Adrenal gland (tissue), 12 donors: ENCODE measurements around the gene SPSB4. TPM values are rescaled to one million over a fixed set of nuclear protein-coding genes. Genes with fewer than 3 reads are reported as not detected.

Source experiments
- DNase-seq, 7 donors: peaks; one replicate each; pipeline ENCODE4 v3.0.0-alpha.2; 2019 to 2020
- H3K27ac ChIP-seq, 5 donors: fragments of 200-600 bp; sonication (generic) in 4 of 5; 1 replicate in 3 of 5; 2 replicates in 2 of 5; pipeline versions ENCODE4 v1.5.1 to v1.8.0; 2016 to 2020; ENCODE audit warnings: mild to moderate bottlenecking in 1 of 5
- H3K27me3 ChIP-seq: fragments of 200-600 bp; 2 replicates; pipeline ENCODE4 v1.8.0; 2021
- H3K36me3 ChIP-seq, 2 donors: fragments of 200-600 bp; replicated peaks in 1 of 2; 1 replicate in 1 of 2; 2 replicates in 1 of 2; pipeline versions ENCODE4 v1.5.1 to v1.8.0; 2018 to 2022
- H3K4me1 ChIP-seq, 2 donors: fragments of 200-600 bp; replicated peaks in 1 of 2; 1 replicate in 1 of 2; 2 replicates in 1 of 2; pipeline versions ENCODE4 v1.5.1 to v1.8.0; 2018 to 2021
- H3K4me3 ChIP-seq, 4 donors: fragments of 200-600 bp; sonication (generic) in 3 of 4; one replicate each; pipeline ENCODE4 v1.5.1; 2016 to 2018
- H3K9me3 ChIP-seq, 3 donors: fragments of 200-600 bp; sonication (generic) in 1 of 3; replicated peaks in 1 of 3; 1 replicate in 2 of 3; 2 replicates in 1 of 3; pipeline versions ENCODE4 v1.5.1 to v1.8.0; 2016 to 2021
- POLR2A ChIP-seq, 2 donors: fragments of 450-650 bp; IDR thresholded peaks; one replicate each; pipeline ENCODE4 v1.6.1; 2017; ENCODE audit warnings: antibody characterized with exemption in 2 of 2, mild to moderate bottlenecking in 2 of 2, moderate library complexity in 1 of 2
- WGBS, 4 donors: extraction: QIAGEN DNeasy Blood & Tissue Kit in 2 of 4; methylation state at CpG; one replicate each; pipeline versions ENCODE4 v1.1.5 to v1.1.7; 2013 to 2017; 5-methylcytosine and 5-hydroxymethylcytosine counted together
- intact Hi-C, 2 donors: fragments of 100-400 bp; cut with DNase I; formaldehyde crosslinking; loops; one replicate each; pipeline versions ENCODE4 v1.14.1 to v1.15.0; 2022 to 2023
- polyA plus RNA-seq, 3 donors: library from polyadenylated mRNA; stranded (reverse); fragments of 200-250 nt in 2 of 3; fragments of 350-450 nt in 1 of 3; fragmentation: Illumina TruSeq in 1 of 3; extraction: RNeasy Lipid Tissue Mini Kit (QIAGEN cat#74804) in 1 of 3; gene quantifications; one replicate each; pipeline ENCODE4 v1.2.3, GENCODE V29; 2013 to 2014
- total RNA-seq, 9 donors: library from RNA; depleted of rRNA in 4 of 9; stranded (reverse); fragments of >200 nt in 4 of 9; fragments of 120-200 nt in 1 of 9; fragmentation: NEBNext Ultra II Directional in 1 of 9; extraction: Animal tissue kit (Norgen Biotek cat#: 25700) in 1 of 9; gene quantifications; one replicate each; pipeline versions ENCODE4 v1.1.0 to v1.2.4, GENCODE V29; 2013 to 2023
- TF ChIP-seq, protein P1 (sequence below), 6 experiments: fragments of 450-650 bp in 4 of 6; fragments of 200-600 bp in 2 of 6; sonication (generic) in 1 of 6; IDR thresholded peaks; 1 replicate in 5 of 6; 2 replicates in 1 of 6; pipeline versions ENCODE4 v1.5.1 to v1.8.0; 2016 to 2021; ENCODE audit warnings: antibody characterized with exemption in 6 of 6, mild to moderate bottlenecking in 2 of 6, moderate library complexity in 1 of 6
- donor health status: healthy with polysubstance abuse.
- donor health status: Bipolar disorder and iron deficiency.
- donor health status: DM: yes; HTN: yes; CAD: no.
- donor health status: DM: no; HTN: no; CAD: no.
- donor health status: DM: no; HTN: no; CAD: no.
- donor health status: DM: yes; HTN: yes; CAD: no.

Gene SPSB4
- total and polyA plus RNA-seq, 12 donors = 0.18 to 4.0 (median 1.1) TPM; not detected in 1

DNA sequence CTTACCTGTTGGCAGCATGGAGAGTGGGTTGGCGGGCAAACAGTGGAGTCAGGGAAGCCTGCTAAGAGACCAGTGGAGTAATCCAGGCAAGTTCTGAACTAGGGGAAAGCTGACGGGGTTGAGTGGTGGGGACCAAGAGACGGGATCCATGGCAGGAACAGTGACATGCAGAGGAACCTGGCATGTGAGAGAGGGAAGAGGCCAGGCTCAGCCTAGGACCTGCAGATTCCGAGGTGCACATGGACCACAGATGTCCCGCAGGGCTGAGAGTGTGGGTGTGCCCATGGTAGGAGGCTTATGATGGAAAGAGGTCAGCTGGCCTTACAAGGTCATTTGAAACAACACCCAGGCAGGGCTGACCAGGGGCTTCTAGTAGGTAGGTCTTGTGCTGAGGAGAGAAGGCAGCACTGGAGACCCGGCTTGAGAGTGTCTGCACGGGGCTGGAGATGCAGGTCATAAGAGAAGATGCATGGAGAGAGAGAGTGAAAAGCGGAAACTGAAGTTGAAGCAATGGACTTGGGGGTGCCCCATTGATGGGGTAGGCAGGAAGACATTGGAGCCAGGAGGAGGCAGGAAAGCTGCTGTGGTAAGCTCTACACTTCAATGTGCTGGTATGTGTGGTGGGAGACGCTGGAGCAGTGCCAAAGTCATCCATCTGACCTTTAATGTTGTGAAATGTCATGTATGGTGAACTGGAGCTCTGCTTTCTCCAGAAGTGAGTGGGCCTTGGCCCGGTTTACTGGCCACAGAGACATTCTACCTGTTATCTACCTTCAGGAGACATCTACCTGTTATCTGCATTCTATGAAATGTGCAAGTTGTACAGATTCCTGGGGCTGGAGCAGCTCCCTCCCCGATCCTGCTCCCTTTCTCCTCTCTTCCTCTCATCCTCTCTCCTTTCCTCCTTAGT is 4.6 kb downstream of the SPSB4 start:
- 82 to 88% (median 86%) methylated on average over 11 of the region's 11 CpGs for WGBS, 4 donors
- Histone ChIP-seq H3K9me3 (no peaks in the 10 kb centered on the region), H3K36me3 (no peaks in the 10 kb centered on the region), H3K4me1 (peaks cover 0 to 14% of the 10 kb centered on the region in 2 donors), H3K27me3 (peaks cover 24% of the 10 kb centered on the region), H3K4me3 (no peak overlapping the region), H3K27ac (peak overlapping the region in 1 of 5 donors; percentile 3)
- intact Hi-C loops = no loop called here
- no peak for DNase-seq
- TF ChIP-seq POLR2A (IDR thresholded peaks at IDR 0.05) = no peak
- TF ChIP-seq, protein P1, sequence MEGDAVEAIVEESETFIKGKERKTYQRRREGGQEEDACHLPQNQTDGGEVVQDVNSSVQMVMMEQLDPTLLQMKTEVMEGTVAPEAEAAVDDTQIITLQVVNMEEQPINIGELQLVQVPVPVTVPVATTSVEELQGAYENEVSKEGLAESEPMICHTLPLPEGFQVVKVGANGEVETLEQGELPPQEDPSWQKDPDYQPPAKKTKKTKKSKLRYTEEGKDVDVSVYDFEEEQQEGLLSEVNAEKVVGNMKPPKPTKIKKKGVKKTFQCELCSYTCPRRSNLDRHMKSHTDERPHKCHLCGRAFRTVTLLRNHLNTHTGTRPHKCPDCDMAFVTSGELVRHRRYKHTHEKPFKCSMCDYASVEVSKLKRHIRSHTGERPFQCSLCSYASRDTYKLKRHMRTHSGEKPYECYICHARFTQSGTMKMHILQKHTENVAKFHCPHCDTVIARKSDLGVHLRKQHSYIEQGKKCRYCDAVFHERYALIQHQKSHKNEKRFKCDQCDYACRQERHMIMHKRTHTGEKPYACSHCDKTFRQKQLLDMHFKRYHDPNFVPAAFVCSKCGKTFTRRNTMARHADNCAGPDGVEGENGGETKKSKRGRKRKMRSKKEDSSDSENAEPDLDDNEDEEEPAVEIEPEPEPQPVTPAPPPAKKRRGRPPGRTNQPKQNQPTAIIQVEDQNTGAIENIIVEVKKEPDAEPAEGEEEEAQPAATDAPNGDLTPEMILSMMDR (IDR thresholded peaks at IDR 0.05) = no peak

DNA sequence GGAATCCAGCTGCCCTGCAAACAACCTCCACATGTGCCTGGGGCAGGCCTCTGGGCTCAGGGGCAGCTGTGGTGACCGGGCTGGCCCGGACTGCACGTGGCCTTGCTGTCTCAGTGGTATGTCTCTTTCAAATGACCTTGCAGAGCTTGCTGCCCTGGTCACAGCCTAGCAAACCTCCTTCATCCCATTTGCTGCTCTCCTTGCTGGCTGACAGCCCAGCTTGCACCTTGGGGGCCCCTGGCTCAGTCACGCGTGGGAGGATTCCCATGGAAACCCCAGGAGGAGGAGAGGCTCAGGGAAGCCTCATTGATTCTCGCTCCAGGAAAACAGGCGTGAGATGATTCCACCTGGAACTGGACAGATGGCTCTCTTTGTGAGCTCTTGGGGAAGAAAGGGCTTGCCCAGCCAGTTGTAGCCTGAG is 5.6 kb downstream of the SPSB4 start:
- Histone ChIP-seq H3K27ac (no peak overlapping the region), H3K36me3 (no peaks in the 10 kb centered on the region), H3K27me3 (peaks cover 15% of the 10 kb centered on the region), H3K9me3 (no peaks in the 10 kb centered on the region), H3K4me1 (peaks cover 0 to 4% of the 10 kb centered on the region in 2 donors), H3K4me3 (no peak overlapping the region)
- no peak for TF ChIP-seq POLR2A (IDR thresholded peaks at IDR 0.05)
- TF ChIP-seq, protein P1 (IDR thresholded peaks at IDR 0.05) = no peak
- 71 to 74% (median 73%) methylated on average over 4 to 7 of the region's 7 CpGs for WGBS, 4 donors
- intact Hi-C loops = no loop called here
- DNase-seq = no peak

DNA sequence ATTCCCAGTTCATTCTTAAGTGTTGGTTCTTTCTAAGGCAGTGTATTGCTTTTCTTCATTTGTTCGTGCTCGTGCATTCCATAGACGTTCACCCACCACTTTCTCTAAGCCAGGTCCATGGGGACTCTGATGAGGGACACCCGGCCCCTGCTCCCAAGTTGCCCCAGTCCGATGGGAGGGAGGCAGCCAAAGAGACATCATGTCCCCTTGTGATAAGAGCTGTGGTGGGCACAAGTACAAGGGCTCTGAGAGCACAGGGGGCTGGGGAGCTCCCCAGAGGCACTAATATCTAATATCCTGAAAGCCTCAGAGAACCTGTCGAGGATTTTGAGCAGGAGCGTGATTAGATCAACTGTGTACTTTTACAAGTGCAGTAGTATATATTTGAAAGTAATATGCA is 6.3 kb downstream of the SPSB4 start:
- TF ChIP-seq, protein P1 (IDR thresholded peaks at IDR 0.05) = no peak
- TF ChIP-seq POLR2A (IDR thresholded peaks at IDR 0.05) = no peak
- H3K4me3 ChIP-seq = no peak overlapping the region
- DNase-seq = no peak

DNA sequence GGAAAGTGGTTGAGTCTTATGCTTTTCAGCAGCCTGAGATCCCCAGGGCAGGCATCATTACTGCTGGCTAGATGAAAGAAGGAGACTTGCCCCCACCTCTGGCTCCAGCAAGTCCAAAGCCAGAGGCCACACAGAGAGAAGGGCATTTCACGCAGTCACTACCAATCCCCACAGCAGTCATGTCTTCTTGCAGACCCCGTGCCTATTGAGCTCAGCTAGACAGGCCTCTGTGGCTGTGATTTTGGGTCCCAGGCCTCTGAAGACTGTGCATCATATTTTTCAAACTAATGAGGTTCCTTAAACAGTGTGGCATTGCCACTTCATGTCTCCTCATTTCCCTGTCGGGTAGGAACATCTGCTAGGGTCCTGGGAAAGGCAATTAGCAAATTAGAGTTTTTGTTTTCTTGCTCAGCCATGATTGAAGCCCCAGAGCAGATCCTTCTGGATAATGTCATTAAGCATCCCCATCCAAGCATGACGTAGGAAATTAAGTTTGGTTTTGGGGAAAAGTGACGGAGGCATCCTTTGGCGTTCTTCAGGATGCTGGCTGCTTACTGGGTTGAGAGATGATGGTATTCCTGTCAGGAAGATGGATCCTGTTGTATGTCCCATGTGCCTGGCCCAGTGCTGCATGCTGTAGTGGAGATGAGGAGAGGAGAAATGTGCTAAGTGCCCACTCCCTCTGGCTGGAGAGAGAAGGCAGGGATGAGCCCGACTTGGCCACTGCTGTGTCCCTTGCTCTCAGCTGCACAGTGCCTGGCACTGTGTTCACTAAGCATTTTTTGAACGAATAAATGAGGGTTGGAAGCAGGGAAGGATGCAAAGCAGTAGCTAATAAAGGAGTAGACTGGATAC is 7.0 kb downstream of the SPSB4 start:
- no peak for DNase-seq
- intact Hi-C loops = no loop called here

More for the DNA sequence above, 6.3 kb downstream of the SPSB4 start:
- 82 to 92% (median 88%) methylated on average over 7 of the region's 7 CpGs for WGBS, 4 donors
- no peak overlapping the region for H3K27ac ChIP-seq
- H3K9me3 ChIP-seq = no peaks in the 10 kb centered on the region
- no peaks in the 10 kb centered on the region for H3K4me1 ChIP-seq
- H3K27me3 ChIP-seq = peaks cover 8% of the 10 kb centered on the region
- intact Hi-C loops = no loop called here
- no peaks in the 10 kb centered on the region for H3K36me3 ChIP-seq

More for the DNA sequence above, 7.0 kb downstream of the SPSB4 start:
- Histone ChIP-seq H3K4me1 (no peaks in the 10 kb centered on the region), H3K9me3 (no peaks in the 10 kb centered on the region), H3K27me3 (peaks cover 5% of the 10 kb centered on the region), H3K36me3 (no peaks in the 10 kb centered on the region), H3K4me3 (no peak overlapping the region), H3K27ac (peak overlapping the region in 1 of 5 donors; percentile 17)
- no peak for TF ChIP-seq POLR2A (IDR thresholded peaks at IDR 0.05)
- 82 to 90% (median 86%) methylated on average over 7 to 8 of the region's 8 CpGs for WGBS, 4 donors
